ENCODE measurements around the gene TMEM178B. TPM values are rescaled to one million over a fixed set of nuclear protein-coding genes. Genes with fewer than 3 reads are reported as not detected.

The TMEM178B gene
- total RNA-seq, 1 experiment from 2014 or later, result 1.1 TPM

DNA sequence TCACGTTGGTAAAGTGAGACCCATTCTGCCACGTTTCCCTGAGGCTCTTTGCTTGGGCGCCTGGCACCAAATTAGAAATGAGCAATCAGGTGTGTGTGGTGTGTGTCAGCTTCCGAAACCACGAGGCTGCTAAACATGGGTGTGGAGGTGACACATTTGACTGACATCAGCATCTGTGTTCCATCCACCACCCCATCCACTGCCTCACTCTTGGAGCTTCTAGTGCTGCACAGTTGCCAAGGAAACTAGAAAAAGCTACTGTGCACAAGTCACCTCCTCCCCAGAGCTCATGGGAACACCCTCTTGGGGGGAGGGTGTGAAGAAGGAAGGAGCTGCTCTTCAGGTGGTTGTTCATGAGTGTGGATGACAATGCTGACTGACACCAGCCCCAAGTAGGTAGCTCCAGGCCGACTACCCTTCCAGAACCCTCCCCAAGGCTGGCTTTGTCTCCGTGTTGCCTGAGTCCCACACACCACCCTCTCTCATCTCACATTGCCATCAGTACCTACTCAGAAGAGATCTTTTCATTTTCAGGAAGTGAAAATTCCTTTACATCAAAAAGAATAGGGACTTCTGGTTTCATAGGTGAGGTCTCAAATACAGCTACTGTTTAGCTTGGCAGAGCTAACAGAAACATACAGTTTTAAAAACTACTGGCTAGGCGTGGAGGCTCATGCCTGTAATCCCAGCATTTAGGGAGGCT is 152.2 kb downstream of the TMEM178B start:
- Histone ChIP-seq H3K4me3 (ENCODE audit: insufficient read depth, low read depth, low read length) (no peak overlapping the region), H3K27me3 (ENCODE audit: control insufficient read depth, insufficient read depth, low read length) (no peaks in the 10 kb centered on the region), H3K36me3 (replicated peaks; ENCODE audit: control insufficient read depth, insufficient read depth, low read length) (no peaks in the 10 kb centered on the region)
- no peak for DNase-seq

DNA sequence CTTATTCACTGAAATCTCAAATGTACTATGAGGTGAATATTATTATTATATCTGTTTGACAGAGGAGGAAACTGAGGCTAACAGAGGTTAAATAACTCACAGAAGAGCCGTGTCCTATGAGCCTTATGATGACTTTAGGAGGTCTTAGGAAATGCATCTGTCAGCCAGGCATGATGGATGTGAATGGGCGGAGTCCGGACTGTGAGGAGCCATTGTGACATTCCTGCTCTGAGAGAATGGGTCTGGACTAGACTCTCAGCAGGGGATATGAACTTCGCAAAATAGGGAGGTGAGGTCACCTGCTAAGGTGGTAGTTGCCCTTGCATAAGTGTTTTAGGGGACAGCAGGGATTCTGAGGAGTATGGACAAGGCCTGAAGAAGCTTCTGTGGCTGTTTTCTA is 153.6 kb downstream of the TMEM178B start:
- no peak for DNase-seq
- H3K27me3 ChIP-seq (ENCODE audit: control insufficient read depth, insufficient read depth, low read length), result no peaks in the 10 kb centered on the region
- H3K4me3 ChIP-seq (ENCODE audit: insufficient read depth, low read depth, low read length), result no peak overlapping the region

DNA sequence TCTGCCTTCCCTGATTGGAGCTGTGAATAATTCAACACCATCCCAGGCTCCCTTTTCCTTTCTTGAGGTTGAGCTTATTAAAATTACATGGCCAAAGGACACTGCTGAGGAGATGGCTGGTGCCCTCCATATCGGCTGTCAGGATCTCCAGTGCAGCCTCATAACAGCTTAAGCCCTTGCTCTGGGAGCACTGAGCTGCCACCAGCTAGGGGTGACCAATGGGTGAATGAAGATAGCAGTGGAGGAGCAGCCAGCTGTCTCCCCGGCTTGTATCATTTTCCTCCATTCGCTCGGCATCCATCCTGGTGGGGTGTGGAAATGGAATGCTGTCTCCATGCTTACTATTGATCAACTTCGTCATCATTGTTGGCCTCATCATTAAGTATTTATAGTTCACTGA is 154.6 kb downstream of the TMEM178B start:
- H3K27me3 ChIP-seq (ENCODE audit: control insufficient read depth, insufficient read depth, low read length), result no peaks in the 10 kb centered on the region
- DNase-seq, result no peak

More for the DNA sequence above, 153.6 kb downstream of the TMEM178B start:
- no peaks in the 10 kb centered on the region for H3K36me3 ChIP-seq (replicated peaks; ENCODE audit: control insufficient read depth, insufficient read depth, low read length)

DNA sequence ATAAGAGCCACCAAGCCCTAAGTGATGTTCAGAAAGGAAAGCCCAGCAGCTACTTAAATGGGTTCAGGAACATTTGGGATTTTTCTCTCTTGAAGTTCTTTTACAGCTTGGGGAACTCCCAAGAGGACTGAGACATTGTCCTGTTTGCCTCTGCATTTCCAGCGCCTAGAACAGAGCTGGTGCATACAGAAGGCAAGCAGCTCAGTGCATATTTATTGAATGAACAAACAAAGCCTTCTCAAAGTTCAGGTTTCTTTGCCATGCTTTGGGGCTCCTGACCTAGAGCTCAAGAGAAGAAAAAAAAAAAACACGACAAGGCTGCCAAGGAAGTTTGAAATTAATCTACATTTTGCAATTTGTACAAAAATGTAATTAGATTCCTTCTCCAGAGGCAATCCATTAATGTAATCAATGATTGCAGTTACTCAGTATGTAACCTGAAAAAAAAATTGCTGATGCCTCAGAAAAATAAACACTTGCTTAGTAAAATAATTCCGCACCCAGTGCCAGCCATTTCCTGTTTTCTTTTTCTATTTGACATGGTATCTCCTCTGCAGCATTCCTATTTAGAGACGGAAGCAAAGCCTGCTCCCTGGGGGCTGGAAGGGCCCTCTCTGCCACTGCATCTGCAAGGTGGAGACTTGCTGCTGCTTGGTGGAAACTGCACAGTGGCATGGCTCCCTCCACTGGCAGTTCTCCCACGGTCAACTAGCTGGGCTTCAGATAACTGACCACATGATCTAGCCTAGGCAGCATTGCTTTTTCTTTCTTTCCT is 157.3 kb downstream of the TMEM178B start:
- DNase-seq, result no peak

More for the DNA sequence above, 154.6 kb downstream of the TMEM178B start:
- H3K36me3 ChIP-seq (replicated peaks; ENCODE audit: control insufficient read depth, insufficient read depth, low read length), result no peaks in the 10 kb centered on the region
- H3K4me3 ChIP-seq (ENCODE audit: insufficient read depth, low read depth, low read length), result no peak overlapping the region

DNA sequence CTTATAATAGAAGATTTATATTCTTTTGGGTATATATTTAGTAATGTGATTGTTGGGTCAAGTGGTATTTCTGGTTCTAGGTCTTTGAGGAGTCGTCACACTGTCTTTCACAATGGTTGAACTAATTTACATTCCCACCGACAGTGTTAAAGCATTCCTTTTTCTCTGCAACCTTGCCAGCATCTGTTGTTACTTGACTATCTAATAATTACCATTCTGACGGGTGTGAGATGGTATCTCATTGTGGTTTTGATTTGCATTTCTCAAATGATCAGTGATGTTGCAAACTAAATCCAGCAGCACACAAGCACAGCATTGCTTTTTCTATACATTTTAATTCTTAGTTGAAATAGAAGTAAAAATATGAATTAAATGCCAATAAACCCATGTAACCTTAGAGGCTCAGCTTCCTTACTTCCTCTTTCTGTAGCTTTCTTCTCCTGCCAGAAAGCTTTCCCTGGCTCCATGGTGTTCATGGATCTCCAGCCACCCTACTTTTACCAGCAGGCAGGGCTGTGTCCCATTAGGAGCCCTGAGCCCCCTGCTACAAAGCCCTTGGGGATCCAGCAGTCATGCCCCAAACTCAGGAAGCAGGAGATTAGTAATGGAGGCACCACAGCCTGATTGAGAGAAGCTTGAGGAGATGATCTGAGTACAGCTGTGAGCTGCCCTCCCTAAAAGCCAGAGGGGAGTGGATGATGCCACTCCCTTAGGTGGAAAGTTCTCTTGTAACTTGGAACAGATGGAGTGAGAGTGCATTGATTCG is 158.6 kb downstream of the TMEM178B start:
- Histone ChIP-seq H3K36me3 (replicated peaks; ENCODE audit: control insufficient read depth, insufficient read depth, low read length) (no peaks in the 10 kb centered on the region), H3K4me3 (ENCODE audit: insufficient read depth, low read depth, low read length) (no peak overlapping the region), H3K27me3 (ENCODE audit: control insufficient read depth, insufficient read depth, low read length) (no peaks in the 10 kb centered on the region)
- DNase-seq, result no peak

More for the DNA sequence above, 157.3 kb downstream of the TMEM178B start:
- Histone ChIP-seq H3K27me3 (ENCODE audit: control insufficient read depth, insufficient read depth, low read length) (no peaks in the 10 kb centered on the region), H3K4me3 (ENCODE audit: insufficient read depth, low read depth, low read length) (no peak overlapping the region), H3K36me3 (replicated peaks; ENCODE audit: control insufficient read depth, insufficient read depth, low read length) (no peaks in the 10 kb centered on the region)

DNA sequence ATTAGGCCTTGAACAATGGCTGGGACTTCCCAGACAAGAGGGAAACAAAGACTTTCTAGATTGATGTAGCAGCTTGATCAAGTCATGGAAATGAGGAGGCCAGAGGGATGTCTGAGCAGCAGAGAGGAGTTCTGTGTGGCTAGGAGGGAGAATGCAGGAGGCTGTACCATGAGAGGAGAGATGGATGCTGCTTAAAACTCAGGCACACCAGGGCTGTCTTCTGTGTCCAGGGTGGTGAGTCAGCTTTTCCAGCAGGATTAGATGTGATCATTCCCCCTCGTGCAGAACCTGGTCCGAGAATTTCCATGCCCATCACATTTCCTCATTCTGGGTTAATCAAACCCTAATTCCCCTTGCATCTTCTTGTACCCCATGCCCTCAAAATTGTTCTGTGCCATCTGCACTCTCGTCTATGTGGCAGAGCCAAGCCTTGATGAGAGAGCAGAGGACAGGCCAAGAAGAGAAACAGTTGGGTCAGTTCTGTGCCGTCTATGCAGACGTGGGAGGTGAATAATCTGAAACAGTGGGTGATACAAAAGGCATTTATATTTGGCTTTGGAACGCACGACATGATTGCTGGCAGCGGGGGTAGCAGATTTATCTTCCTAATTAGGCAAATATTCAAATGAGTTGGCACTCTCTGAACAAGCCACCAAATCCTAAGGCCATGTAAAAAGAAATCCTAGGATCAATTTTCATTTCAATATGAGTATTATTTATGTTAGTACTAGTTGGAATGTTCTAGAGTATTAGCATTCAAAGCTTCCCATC is 160.7 kb downstream of the TMEM178B start:
- no peaks in the 10 kb centered on the region for H3K36me3 ChIP-seq (replicated peaks; ENCODE audit: control insufficient read depth, insufficient read depth, low read length)
- H3K27me3 ChIP-seq (ENCODE audit: control insufficient read depth, insufficient read depth, low read length), result no peaks in the 10 kb centered on the region
- no peak overlapping the region for H3K4me3 ChIP-seq (ENCODE audit: insufficient read depth, low read depth, low read length)
- no peak for DNase-seq

DNA sequence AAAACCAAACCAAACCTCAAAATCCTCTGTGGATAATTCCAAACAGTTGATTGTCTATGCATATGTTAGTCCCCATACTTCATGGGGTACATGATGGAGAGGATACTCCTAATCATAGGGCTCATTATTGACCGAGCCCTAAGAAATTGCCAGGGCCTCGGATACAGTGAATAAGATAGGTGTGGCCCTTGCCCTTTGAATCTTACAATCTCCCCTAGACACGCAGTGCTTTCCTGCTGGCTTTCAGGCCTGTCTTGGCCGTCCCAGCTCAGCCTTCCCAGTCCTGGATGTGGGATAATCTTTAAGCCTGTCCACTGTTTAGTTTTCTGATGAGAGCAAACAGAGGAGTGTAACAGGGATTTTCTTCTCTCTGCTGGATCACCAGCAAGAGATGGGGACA is 161.8 kb downstream of the TMEM178B start:
- no peak for DNase-seq
- Histone ChIP-seq H3K4me3 (ENCODE audit: insufficient read depth, low read depth, low read length) (no peak overlapping the region), H3K36me3 (replicated peaks; ENCODE audit: control insufficient read depth, insufficient read depth, low read length) (no peaks in the 10 kb centered on the region), H3K27me3 (ENCODE audit: control insufficient read depth, insufficient read depth, low read length) (no peaks in the 10 kb centered on the region)

DNA sequence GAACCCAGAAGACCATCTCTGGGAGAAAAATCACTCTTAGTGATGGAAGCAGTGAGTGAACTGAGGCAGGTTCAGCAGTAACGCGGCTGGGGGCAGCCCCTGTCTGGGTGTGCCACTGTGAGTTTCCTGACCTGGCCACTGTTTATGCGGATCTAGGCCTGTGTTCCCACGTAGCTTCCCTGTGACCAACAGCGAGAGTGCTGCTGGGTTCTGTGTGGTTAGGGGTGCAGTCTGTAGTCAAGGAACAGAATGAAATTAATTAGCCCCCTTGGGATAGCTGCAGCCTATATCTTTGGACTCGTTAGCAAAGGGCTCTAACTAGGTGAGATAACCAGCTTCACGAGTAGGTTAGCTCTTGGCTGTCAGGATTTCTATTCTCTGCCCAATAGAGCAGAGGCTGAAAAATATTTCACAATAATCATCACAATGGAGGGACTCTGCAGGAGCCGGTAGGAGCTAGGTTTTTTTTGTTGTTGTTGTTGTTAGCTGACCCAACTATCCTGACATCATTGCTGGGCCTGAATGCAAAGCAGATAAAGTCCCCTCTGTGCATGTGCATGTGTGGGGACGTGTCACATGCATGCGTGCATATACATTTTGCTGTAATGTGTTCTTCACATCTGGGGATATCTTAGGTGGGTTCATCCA is 164.9 kb downstream of the TMEM178B start:
- DNase-seq, result no peak
- Histone ChIP-seq H3K36me3 (replicated peaks; ENCODE audit: control insufficient read depth, insufficient read depth, low read length) (no peaks in the 10 kb centered on the region), H3K4me3 (ENCODE audit: insufficient read depth, low read depth, low read length) (no peak overlapping the region), H3K27me3 (ENCODE audit: control insufficient read depth, insufficient read depth, low read length) (no peaks in the 10 kb centered on the region)

DNA sequence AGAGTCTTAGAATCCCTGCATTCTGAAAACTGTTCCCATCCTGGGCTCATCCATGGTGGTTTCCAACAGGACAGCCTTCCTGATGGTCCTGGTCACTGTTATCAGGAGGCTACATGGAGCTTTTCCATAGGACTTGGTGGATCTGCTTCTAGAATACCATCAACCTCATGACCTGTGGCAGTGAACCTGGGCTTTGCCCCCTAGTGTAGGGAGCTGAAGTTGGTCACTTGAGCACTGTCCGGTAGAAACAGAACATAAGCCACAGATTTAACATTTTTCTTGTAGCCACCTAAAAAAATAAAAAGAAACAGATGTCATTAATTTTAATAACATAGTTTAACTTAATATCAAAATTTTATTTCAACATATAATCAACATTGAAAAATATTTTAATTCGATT is 165.8 kb downstream of the TMEM178B start:
- Histone ChIP-seq H3K36me3 (replicated peaks; ENCODE audit: control insufficient read depth, insufficient read depth, low read length) (no peaks in the 10 kb centered on the region), H3K4me3 (ENCODE audit: insufficient read depth, low read depth, low read length) (no peak overlapping the region), H3K27me3 (ENCODE audit: control insufficient read depth, insufficient read depth, low read length) (no peaks in the 10 kb centered on the region)
- DNase-seq, result no peak

DNA sequence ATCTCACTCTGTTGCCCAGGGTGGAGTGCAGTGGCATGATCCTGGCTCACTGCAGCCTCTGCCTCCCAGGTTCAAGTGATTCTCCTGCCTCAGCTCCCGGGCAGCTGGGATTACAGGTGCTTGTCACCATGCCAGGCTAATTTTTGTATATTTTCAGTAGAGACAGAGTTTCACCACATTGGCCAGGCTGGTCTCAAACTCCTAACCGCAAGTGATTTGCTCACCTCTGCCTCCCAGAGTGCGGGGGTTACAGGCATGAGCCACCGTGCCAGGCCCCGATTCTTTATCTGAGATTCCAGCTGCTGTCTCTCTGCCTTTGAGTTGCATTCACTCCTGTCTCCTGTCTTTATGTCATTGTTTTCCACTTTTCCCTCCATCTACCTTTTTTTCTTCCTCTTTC is 168.7 kb downstream of the TMEM178B start:
- Histone ChIP-seq H3K4me3 (ENCODE audit: insufficient read depth, low read depth, low read length) (no peak overlapping the region), H3K27me3 (ENCODE audit: control insufficient read depth, insufficient read depth, low read length) (no peaks in the 10 kb centered on the region), H3K36me3 (replicated peaks; ENCODE audit: control insufficient read depth, insufficient read depth, low read length) (no peaks in the 10 kb centered on the region)
- DNase-seq, result no peak

DNA sequence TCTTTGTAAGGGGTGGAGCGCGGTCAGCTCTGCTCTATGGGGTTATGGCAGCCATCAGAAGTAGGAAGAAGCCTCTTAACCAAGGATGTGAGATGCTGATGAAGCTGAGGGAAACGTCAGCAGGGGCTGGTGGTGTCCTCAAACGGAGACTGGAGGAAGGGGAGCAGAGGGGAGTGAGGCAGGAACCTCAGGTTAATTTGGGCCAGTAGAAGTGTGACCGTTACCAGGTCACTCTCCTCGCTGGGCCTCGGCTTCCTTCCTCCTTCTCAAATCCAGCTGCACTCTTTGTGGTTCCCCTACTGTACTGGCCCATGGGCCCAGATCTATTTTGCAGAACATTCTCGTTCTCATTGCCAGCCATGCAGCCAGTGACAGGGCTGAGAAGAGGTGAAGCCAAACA is 169.5 kb downstream of the TMEM178B start:
- DNase-seq, result no peak
- no peaks in the 10 kb centered on the region for H3K36me3 ChIP-seq (replicated peaks; ENCODE audit: control insufficient read depth, insufficient read depth, low read length)
- no peaks in the 10 kb centered on the region for H3K27me3 ChIP-seq (ENCODE audit: control insufficient read depth, insufficient read depth, low read length)

DNA sequence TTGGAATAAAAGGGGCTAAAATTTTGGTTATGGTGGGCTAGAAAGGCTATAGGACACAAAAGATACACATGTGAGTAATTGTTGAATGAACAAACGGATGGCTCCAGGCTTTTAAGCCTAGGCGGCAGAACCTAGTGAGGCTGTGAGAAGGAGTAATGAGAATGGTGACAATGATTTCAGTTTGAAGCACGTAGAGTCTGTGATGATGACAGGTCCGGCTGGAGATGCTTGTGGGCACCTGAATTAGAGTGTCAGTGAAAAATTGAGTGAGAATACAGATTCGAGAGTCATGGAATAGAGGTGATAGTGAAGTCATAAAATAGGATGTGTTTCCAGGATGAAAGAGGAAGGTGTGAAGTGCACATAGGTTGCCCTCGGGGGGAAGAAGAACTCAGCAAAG is 170.6 kb downstream of the TMEM178B start:
- Histone ChIP-seq H3K27me3 (ENCODE audit: control insufficient read depth, insufficient read depth, low read length) (no peaks in the 10 kb centered on the region), H3K4me3 (ENCODE audit: insufficient read depth, low read depth, low read length) (no peak overlapping the region), H3K36me3 (replicated peaks; ENCODE audit: control insufficient read depth, insufficient read depth, low read length) (no peaks in the 10 kb centered on the region)
- no peak for DNase-seq

More for the DNA sequence above, 169.5 kb downstream of the TMEM178B start:
- H3K4me3 ChIP-seq (ENCODE audit: insufficient read depth, low read depth, low read length), result no peak overlapping the region

DNA sequence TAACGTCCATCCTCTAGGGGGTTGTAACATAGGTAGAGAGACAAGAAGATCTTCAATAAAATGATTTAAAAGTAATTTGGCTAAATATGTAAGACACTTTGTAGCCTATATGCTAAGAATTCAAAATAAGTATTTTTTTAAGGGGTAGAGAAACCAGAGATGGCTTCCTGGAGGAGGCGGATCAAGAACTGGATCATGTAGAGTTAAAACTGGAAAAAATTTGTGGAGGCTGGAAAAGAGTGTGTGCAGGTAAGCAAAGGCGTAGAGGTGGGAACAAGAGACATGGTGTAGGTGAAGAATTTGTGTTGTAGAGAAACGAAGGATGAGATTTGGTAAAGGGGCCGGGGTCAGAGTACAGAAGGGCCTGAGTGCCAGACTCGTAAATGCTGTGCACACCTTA is 172.6 kb downstream of the TMEM178B start:
- H3K4me3 ChIP-seq (ENCODE audit: insufficient read depth, low read depth, low read length), result no peak overlapping the region
- H3K36me3 ChIP-seq (replicated peaks; ENCODE audit: control insufficient read depth, insufficient read depth, low read length), result no peaks in the 10 kb centered on the region
- DNase-seq, result no peak
- H3K27me3 ChIP-seq (ENCODE audit: control insufficient read depth, insufficient read depth, low read length), result no peaks in the 10 kb centered on the region

DNA sequence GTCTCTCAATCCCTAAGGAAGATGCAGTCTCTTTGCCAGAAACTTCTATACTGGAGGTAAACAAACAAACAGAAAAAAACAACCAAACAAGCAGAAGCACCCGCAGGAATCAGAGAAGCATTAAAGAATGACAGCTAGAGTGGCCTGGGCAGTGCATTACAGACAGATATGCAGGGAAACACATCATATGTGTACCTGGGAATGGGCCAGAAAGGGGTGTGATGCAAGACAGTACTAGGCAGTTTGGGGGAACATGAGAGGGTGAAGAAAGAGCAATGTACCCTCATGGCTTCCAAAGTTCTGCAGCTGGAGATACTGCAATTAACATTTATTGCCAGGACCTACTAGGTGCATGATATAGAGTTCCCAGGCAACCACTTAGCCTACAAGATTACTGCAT is 177.3 kb downstream of the TMEM178B start:
- Histone ChIP-seq H3K27me3 (ENCODE audit: control insufficient read depth, insufficient read depth, low read length) (no peaks in the 10 kb centered on the region), H3K36me3 (replicated peaks; ENCODE audit: control insufficient read depth, insufficient read depth, low read length) (no peaks in the 10 kb centered on the region), H3K4me3 (ENCODE audit: insufficient read depth, low read depth, low read length) (no peak overlapping the region)
- no peak for DNase-seq

Measured in H7 (cell line).